Skeletal muscle satellite cell (primary cell): ENCODE measurements around the gene ETAA1. TPM values are rescaled to one million over a fixed set of nuclear protein-coding genes. Genes with fewer than 3 reads are reported as not detected.
A peak's percentile ranks its signal among the peaks of the same experiment; 100 is the strongest.

ENCODE experiments used
- H3K27me3 ChIP-seq: 2 replicates; pipeline ENCODE4 v1.7.0; 2013; ENCODE audit warnings: low read length; ENCODE audit not compliant: control insufficient read depth, insufficient read depth
- H3K36me3 ChIP-seq: 2 replicates; pipeline ENCODE4 v1.7.0; 2013; ENCODE audit warnings: mild to moderate bottlenecking, control low read depth, low read length; ENCODE audit not compliant: insufficient read depth
- H3K4me1 ChIP-seq: 2 replicates; pipeline ENCODE4 v1.7.0; 2013; ENCODE audit warnings: low read length; ENCODE audit not compliant: control insufficient read depth, insufficient read depth
- H3K4me2 ChIP-seq: 2 replicates; pipeline ENCODE4 v1.7.0; 2013; ENCODE audit warnings: mild to moderate bottlenecking, low read length
- H3K4me3 ChIP-seq: 2 replicates; pipeline ENCODE4 v1.7.0; 2013; ENCODE audit warnings: low read length
- H3K9ac ChIP-seq: 2 replicates; pipeline ENCODE4 v1.7.0; 2013; ENCODE audit warnings: mild to moderate bottlenecking, low read depth, low read length, moderate library complexity
- H3K9me3 ChIP-seq: replicated peaks from 2 replicates; pipeline ENCODE4 v1.7.0; 2013; ENCODE audit warnings: mild to moderate bottlenecking, control low read depth, low read length
- total RNA-seq: library from RNA; depleted of rRNA; stranded (reverse); fragments of >200 nt; gene quantifications from 2 replicates; pipeline ENCODE4 v1.2.3, GENCODE V29; 2012; rRNA removed

The ETAA1 gene
- total RNA-seq: 10.7 and 14.7 TPM in 2 replicates

- Histone ChIP-seq H3K4me3 (peak within 1 kb of the TSS; percentile 92), H3K9ac (peak within 1 kb of the TSS; percentile 99), H3K36me3 (peaks cover 2% of the 10 kb centered on the region), H3K27me3 (no peaks in the 10 kb centered on the region), H3K4me1 (peaks cover 68% of the 10 kb centered on the region), H3K9me3 (no peaks in the 10 kb centered on the region), H3K4me2 (peak within 1 kb of the TSS; percentile 96)
Measured at GRCh38 chr2:67397143-67397986, at the start of gene ETAA1. TSS of gene ETAA1 (plus strand) at chr2:67397333. CDS start at chr2:67397449, 116 bp downstream.

- no peaks in the 10 kb centered on the region for H3K9me3 ChIP-seq
Measured at GRCh38 chr2:67366832-67367412, 30.2 kb upstream of the ETAA1 start.

GRCh38 chr2:67374481-67374880 is 22.7 kb upstream of the ETAA1 start:
- Histone ChIP-seq H3K4me2 (peak overlapping the region; percentile 43), H3K9me3 (no peaks in the 10 kb centered on the region), H3K9ac (no peak overlapping the region), H3K27me3 (no peaks in the 10 kb centered on the region), H3K36me3 (no peaks in the 10 kb centered on the region), H3K4me3 (peak overlapping the region; percentile 8), H3K4me1 (no peaks in the 10 kb centered on the region)

More at GRCh38 chr2:67366832-67367412, 30.2 kb upstream of the ETAA1 start:
- Histone ChIP-seq H3K9ac (no peak overlapping the region), H3K4me3 (no peak overlapping the region), H3K36me3 (no peaks in the 10 kb centered on the region), H3K27me3 (no peaks in the 10 kb centered on the region), H3K4me2 (no peak overlapping the region), H3K4me1 (no peaks in the 10 kb centered on the region)

GRCh38 chr2:67374949-67375348 is 22.2 kb upstream of the ETAA1 start:
- Histone ChIP-seq H3K9ac (no peak overlapping the region), H3K4me2 (peak overlapping the region; percentile 43), H3K4me1 (no peaks in the 10 kb centered on the region), H3K9me3 (no peaks in the 10 kb centered on the region), H3K36me3 (no peaks in the 10 kb centered on the region), H3K4me3 (no peak overlapping the region), H3K27me3 (no peaks in the 10 kb centered on the region)

- Histone ChIP-seq H3K9ac (no peak overlapping the region), H3K36me3 (no peaks in the 10 kb centered on the region), H3K4me2 (no peak overlapping the region), H3K27me3 (no peaks in the 10 kb centered on the region), H3K4me1 (no peaks in the 10 kb centered on the region), H3K4me3 (no peak overlapping the region), H3K9me3 (no peaks in the 10 kb centered on the region)
Measured at GRCh38 chr2:67378555-67378954, 18.6 kb upstream of the ETAA1 start.

GRCh38 chr2:67379048-67379447 is 18.1 kb upstream of the ETAA1 start:
- H3K27me3 ChIP-seq: no peaks in the 10 kb centered on the region
- no peak overlapping the region for H3K4me3 ChIP-seq
- no peaks in the 10 kb centered on the region for H3K9me3 ChIP-seq
- no peak overlapping the region for H3K9ac ChIP-seq
- H3K36me3 ChIP-seq: no peaks in the 10 kb centered on the region
- H3K4me1 ChIP-seq: no peaks in the 10 kb centered on the region
- no peak overlapping the region for H3K4me2 ChIP-seq

GRCh38 chr2:67384123-67384822 is 12.9 kb upstream of the ETAA1 start:
- Histone ChIP-seq H3K4me1 (peaks cover 11% of the 10 kb centered on the region), H3K9me3 (no peaks in the 10 kb centered on the region), H3K36me3 (no peaks in the 10 kb centered on the region), H3K4me3 (no peak overlapping the region), H3K9ac (no peak overlapping the region), H3K27me3 (no peaks in the 10 kb centered on the region), H3K4me2 (no peak overlapping the region)

GRCh38 chr2:67388680-67389079 is 8.5 kb upstream of the ETAA1 start:
- H3K9ac ChIP-seq: peak overlapping the region; percentile 76
- H3K27me3 ChIP-seq: no peaks in the 10 kb centered on the region
- H3K4me3 ChIP-seq: no peak overlapping the region
- H3K36me3 ChIP-seq: no peaks in the 10 kb centered on the region
- H3K9me3 ChIP-seq: no peaks in the 10 kb centered on the region
- peak overlapping the region; percentile 20 for H3K4me2 ChIP-seq
- H3K4me1 ChIP-seq: peaks cover 37% of the 10 kb centered on the region

GRCh38 chr2:67389286-67389685 is 7.8 kb upstream of the ETAA1 start:
- no peaks in the 10 kb centered on the region for H3K36me3 ChIP-seq
- H3K27me3 ChIP-seq: no peaks in the 10 kb centered on the region
- no peak overlapping the region for H3K4me3 ChIP-seq
- H3K9ac ChIP-seq: peak overlapping the region; percentile 76
- peaks cover 43% of the 10 kb centered on the region for H3K4me1 ChIP-seq
- peak overlapping the region; percentile 60 for H3K4me2 ChIP-seq
- H3K9me3 ChIP-seq: no peaks in the 10 kb centered on the region

- H3K4me3 ChIP-seq: no peak overlapping the region
- no peaks in the 10 kb centered on the region for H3K27me3 ChIP-seq
- H3K9me3 ChIP-seq: no peaks in the 10 kb centered on the region
- H3K9ac ChIP-seq: peak overlapping the region; percentile 76
- H3K4me1 ChIP-seq: peaks cover 47% of the 10 kb centered on the region
- H3K4me2 ChIP-seq: peak overlapping the region; percentile 60
- no peaks in the 10 kb centered on the region for H3K36me3 ChIP-seq
Measured at GRCh38 chr2:67389788-67390187, 7.3 kb upstream of the ETAA1 start.

GRCh38 chr2:67393237-67393636 is 3.9 kb upstream of the ETAA1 start:
- Histone ChIP-seq H3K9me3 (no peaks in the 10 kb centered on the region), H3K9ac (peak overlapping the region; percentile 11), H3K36me3 (no peaks in the 10 kb centered on the region), H3K4me3 (no peak overlapping the region), H3K27me3 (no peaks in the 10 kb centered on the region), H3K4me2 (peak overlapping the region; percentile 52), H3K4me1 (peaks cover 61% of the 10 kb centered on the region)
